DMS53 (cell line): ENCODE data around the gene ECT2L.

Experiments used
- DNase-seq: peaks from one replicate; lab custom pipeline; 2025; lab: John Stamatoyannopoulos, UW

Gene ECT2L

GRCh38 chr6:138805016-138805765 lies 9.3 kb downstream of the ECT2L start:
- DNase-seq = no peak

GRCh38 chr6:138806889-138807288 lies 11.0 kb downstream of the ECT2L start:
- no peak for DNase-seq

- DNase-seq = no peak
These were observed 13.8 kb downstream of the ECT2L start for GRCh38 chr6:138809677-138810076.

GRCh38 chr6:138811866-138812265 lies 16.0 kb downstream of the ECT2L start:
- no peak for DNase-seq

- DNase-seq = peak; percentile 28
These were observed 18.4 kb downstream of the ECT2L start for GRCh38 chr6:138814179-138814834.

GRCh38 chr6:138815221-138815620 lies 19.3 kb downstream of the ECT2L start:
- no peak for DNase-seq

- DNase-seq = peak; percentile 77
These were observed 20.1 kb downstream of the ECT2L start for GRCh38 chr6:138815797-138816528.

GRCh38 chr6:138817799-138818198 lies 21.9 kb downstream of the ECT2L start:
- peak; percentile 94 for DNase-seq

- DNase-seq = no peak
These were observed 22.8 kb downstream of the ECT2L start for GRCh38 chr6:138818496-138819194.

- DNase-seq = peak; percentile 33
These were observed 25.6 kb downstream of the ECT2L start for GRCh38 chr6:138821519-138821918.

GRCh38 chr6:138824482-138825144 lies 28.7 kb downstream of the ECT2L start:
- no peak for DNase-seq

- no peak for DNase-seq
These were observed 34.4 kb downstream of the ECT2L start for GRCh38 chr6:138830248-138830647.

- DNase-seq = no peak
These were observed 36.3 kb downstream of the ECT2L start for GRCh38 chr6:138832182-138832581.

- peak; percentile 3 for DNase-seq
These were observed 38.1 kb downstream of the ECT2L start for GRCh38 chr6:138833816-138834539.

GRCh38 chr6:138837246-138837645 lies 41.4 kb downstream of the ECT2L start:
- no peak for DNase-seq

- no peak for DNase-seq
These were observed 48.3 kb downstream of the ECT2L start for GRCh38 chr6:138844192-138844591.

GRCh38 chr6:138847884-138848283 lies 52.0 kb downstream of the ECT2L start:
- DNase-seq = no peak

- no peak for DNase-seq
These were observed 52.6 kb downstream of the ECT2L start for GRCh38 chr6:138848461-138848860.

- no peak for DNase-seq
These were observed 53.9 kb downstream of the ECT2L start for GRCh38 chr6:138849791-138850190.

GRCh38 chr6:138856654-138857053 lies 60.8 kb downstream of the ECT2L start:
- DNase-seq = no peak

- DNase-seq = no peak
These were observed 61.9 kb downstream of the ECT2L start for GRCh38 chr6:138857775-138858174.
